Kidney epithelial cell (primary cell): ENCODE measurements around the gene CLPX. TPM values are rescaled to one million over a fixed set of nuclear protein-coding genes. Genes with fewer than 3 reads are reported as not detected.
"Not testable (repeated sequence)": the region's sequence is repeated elsewhere in the genome, so short reads cannot be mapped to it uniquely, and the experiment has no call there.

Experiments used
- DNase-seq: peaks from one replicate; pipeline ENCODE4 v3.0.0-alpha.2; 2010; ENCODE audit warnings: low read depth
- H3K27me3 ChIP-seq: 2 replicates; pipeline ENCODE4 v1.6.0; 2011; ENCODE audit warnings: low read length; ENCODE audit not compliant: control insufficient read depth, insufficient read depth
- H3K36me3 ChIP-seq: 2 replicates; pipeline ENCODE4 v1.5.1; 2011; ENCODE audit warnings: low read length; ENCODE audit not compliant: control insufficient read depth, insufficient read depth
- H3K4me3 ChIP-seq: 2 replicates; pipeline ENCODE4 v1.5.1; 2011; ENCODE audit warnings: low read depth, mild to moderate bottlenecking, control low read depth, low read length
- total RNA-seq: library from RNA; depleted of rRNA; stranded (reverse); fragments of >200 nt; gene quantifications from 2 replicates; pipeline ENCODE4 v1.2.3, GENCODE V29; 2015
- TF ChIP-seq, protein P1 (sequence below): IDR thresholded peaks from 2 replicates; pipeline ENCODE4 v1.5.1; 2011; ENCODE audit warnings: mild to moderate bottlenecking, moderate library complexity, low read length, control low read depth, inconsistent platforms; ENCODE audit not compliant: insufficient read depth, poor library complexity, severe bottlenecking

The CLPX gene
- total RNA-seq, 1 donor from 2014 or later, result 29.6 TPM

- no peak overlapping the region for H3K4me3 ChIP-seq
Measured at GRCh38 chr15:65101891-65102708, 83.0 kb downstream of the CLPX start.

GRCh38 chr15:65101411-65101890 is 83.7 kb downstream of the CLPX start:
- no peak overlapping the region for H3K4me3 ChIP-seq
- H3K36me3 ChIP-seq, result peaks cover 4% of the 10 kb centered on the region
- DNase-seq, result peak; percentile 9
- TF ChIP-seq, protein P1, sequence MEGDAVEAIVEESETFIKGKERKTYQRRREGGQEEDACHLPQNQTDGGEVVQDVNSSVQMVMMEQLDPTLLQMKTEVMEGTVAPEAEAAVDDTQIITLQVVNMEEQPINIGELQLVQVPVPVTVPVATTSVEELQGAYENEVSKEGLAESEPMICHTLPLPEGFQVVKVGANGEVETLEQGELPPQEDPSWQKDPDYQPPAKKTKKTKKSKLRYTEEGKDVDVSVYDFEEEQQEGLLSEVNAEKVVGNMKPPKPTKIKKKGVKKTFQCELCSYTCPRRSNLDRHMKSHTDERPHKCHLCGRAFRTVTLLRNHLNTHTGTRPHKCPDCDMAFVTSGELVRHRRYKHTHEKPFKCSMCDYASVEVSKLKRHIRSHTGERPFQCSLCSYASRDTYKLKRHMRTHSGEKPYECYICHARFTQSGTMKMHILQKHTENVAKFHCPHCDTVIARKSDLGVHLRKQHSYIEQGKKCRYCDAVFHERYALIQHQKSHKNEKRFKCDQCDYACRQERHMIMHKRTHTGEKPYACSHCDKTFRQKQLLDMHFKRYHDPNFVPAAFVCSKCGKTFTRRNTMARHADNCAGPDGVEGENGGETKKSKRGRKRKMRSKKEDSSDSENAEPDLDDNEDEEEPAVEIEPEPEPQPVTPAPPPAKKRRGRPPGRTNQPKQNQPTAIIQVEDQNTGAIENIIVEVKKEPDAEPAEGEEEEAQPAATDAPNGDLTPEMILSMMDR, result peak; percentile 81
- no peaks in the 10 kb centered on the region for H3K27me3 ChIP-seq

More at GRCh38 chr15:65101891-65102708, 83.0 kb downstream of the CLPX start:
- Histone ChIP-seq H3K36me3 (peaks cover 4% of the 10 kb centered on the region), H3K27me3 (no peaks in the 10 kb centered on the region)
- no peak for DNase-seq
- TF ChIP-seq, protein P1, result no peak

DNA sequence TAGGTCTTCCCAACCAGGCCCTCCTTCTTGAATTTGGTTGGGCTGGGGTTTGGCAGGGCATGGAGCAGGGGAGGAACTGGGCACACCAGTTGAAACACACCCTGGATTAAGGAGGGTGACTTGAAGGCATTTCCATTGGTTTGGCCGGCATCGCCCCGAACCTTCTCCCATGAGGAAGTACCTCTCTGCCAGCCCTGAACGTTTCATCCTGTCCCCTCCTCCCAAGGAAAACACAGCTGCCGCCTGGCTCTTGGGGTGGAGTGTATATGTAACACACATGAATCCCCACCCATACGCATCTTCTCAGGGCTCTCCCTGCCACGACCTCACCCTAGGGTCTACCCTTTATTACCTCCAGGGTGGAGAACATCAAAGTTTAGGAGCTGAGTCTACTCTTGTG is 84.7 kb downstream of the CLPX start:
- Histone ChIP-seq H3K36me3 (peaks cover 4% of the 10 kb centered on the region), H3K4me3 (no peak overlapping the region), H3K27me3 (no peaks in the 10 kb centered on the region)
- TF ChIP-seq, protein P1, result no peak
- DNase-seq, result no peak

DNA sequence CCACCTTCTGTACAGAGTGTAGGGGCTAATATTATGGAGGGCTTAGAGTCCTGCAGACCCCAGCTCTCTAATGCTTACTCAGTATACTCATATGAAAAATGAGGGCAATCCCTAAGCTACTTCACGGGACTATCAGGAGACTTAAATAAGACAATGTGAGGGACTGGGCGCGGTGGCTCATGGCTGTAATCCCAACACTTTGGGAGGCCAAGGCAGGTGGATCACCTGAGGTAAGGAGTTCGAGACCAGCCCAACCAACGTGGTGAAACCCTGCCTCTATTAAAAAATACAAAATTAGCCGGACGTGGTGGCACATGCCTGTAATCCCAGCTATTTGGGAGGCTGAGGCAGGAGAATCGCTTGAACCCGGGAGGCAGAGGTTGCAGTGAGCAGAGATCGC is 85.3 kb downstream of the CLPX start:
- not testable (repeated sequence) for DNase-seq, H3K36me3 ChIP-seq, H3K4me3 ChIP-seq, H3K27me3 ChIP-seq

- TF ChIP-seq, protein P1, result no peak
- Histone ChIP-seq H3K36me3 (peaks cover 4% of the 10 kb centered on the region), H3K4me3 (no peak overlapping the region), H3K27me3 (no peaks in the 10 kb centered on the region)
- DNase-seq, result no peak
Measured at GRCh38 chr15:65099336-65099735, 85.8 kb downstream of the CLPX start.

Other genes starting within 250 kb of the CLPX start
- gene SPG21, start 195.4 kb downstream of the CLPX start, total RNA-seq, result 116 and 118 TPM in 2 replicates
- 17.3 and 18.5 TPM in 2 replicates for gene MTFMT, start 155.7 kb downstream of the CLPX start, total RNA-seq
- not detected in 2 replicates for gene SLC51B, start 140.0 kb downstream of the CLPX start, total RNA-seq
- gene RASL12, start 117.4 kb downstream of the CLPX start, total RNA-seq, result 0.92 TPM in 1 of 2 replicates, not detected in the other
- gene KBTBD13, start 108.6 kb downstream of the CLPX start, total RNA-seq, result not detected in 2 replicates
- 0.68 and 1.2 TPM in 2 replicates for gene UBAP1L, start 70.1 kb downstream of the CLPX start, total RNA-seq
- gene PDCD7, start 51.5 kb downstream of the CLPX start, total RNA-seq, result 20.2 and 25.6 TPM in 2 replicates
- gene CILP, start 26.1 kb upstream of the CLPX start, total RNA-seq, result not detected in 2 replicates
- 9.2 and 11.8 TPM in 2 replicates for gene PARP16, start 101.5 kb upstream of the CLPX start, total RNA-seq
- not detected in 2 replicates for gene RNU5A-1, start 110.7 kb upstream of the CLPX start, total RNA-seq
- not detected in 2 replicates for gene RNU5B-1, start 119.3 kb upstream of the CLPX start, total RNA-seq
- gene IGDCC3, start 192.7 kb upstream of the CLPX start, total RNA-seq, result 0.13 and 0.27 TPM in 2 replicates
- 16.5 and 18.1 TPM in 2 replicates for gene IGDCC4, start 237.6 kb upstream of the CLPX start, total RNA-seq